HepG2 (cell line): ENCODE measurements around the gene BCL6. TPM values are rescaled to one million over a fixed set of nuclear protein-coding genes. Genes with fewer than 3 reads are reported as not detected.
A peak's percentile ranks its signal among the peaks of the same experiment; 100 is the strongest.

Source experiments
- BHLHE40 ChIP-seq: IDR thresholded peaks from 2 replicates; pipeline ENCODE4 v1.6.1; 2011; ENCODE audit warnings: low read length, improper control_type of control experiment
- CHD4 ChIP-seq: fragments of 200-600 bp; sonication (generic); IDR thresholded peaks from 2 replicates; pipeline ENCODE4 v1.7.0; 2017; ENCODE audit warnings: mild to moderate bottlenecking, low read length, borderline replicate concordance
- FOXA1 ChIP-seq, 2 experiments: fragments of 450-650 bp in 1 of 2; sonication (generic) in 1 of 2; formaldehyde crosslinking in 1 of 2; IDR thresholded peaks; 2 replicates each; pipeline versions ENCODE4 v1.4.0 to v1.6.1; 2016 to 2020; ENCODE audit warnings: missing genetic modification reagents in 1 of 2
- GLMP ChIP-seq: sonication (generic); formaldehyde crosslinking; IDR thresholded peaks from 2 replicates; pipeline ENCODE4 v1.9.0; 2021; ENCODE audit warnings: missing genetic modification reagents, mild to moderate bottlenecking, borderline replicate concordance
- HNF4G ChIP-seq, 2 experiments: sonication (generic) in 1 of 2; formaldehyde crosslinking in 1 of 2; IDR thresholded peaks; 2 replicates each; pipeline versions ENCODE4 v1.4.0 to v1.6.1; 2011 to 2020; ENCODE audit warnings: borderline replicate concordance in 2 of 2, low read depth in 2 of 2, mild to moderate bottlenecking in 2 of 2, low read length in 1 of 2, missing genetic modification reagents in 1 of 2, moderate library complexity in 1 of 2
- MAF1 ChIP-seq: sonication (generic); formaldehyde crosslinking; IDR thresholded peaks from 2 replicates; pipeline ENCODE4 v1.5.0; 2020; ENCODE audit warnings: missing genetic modification reagents, borderline replicate concordance
- MAFK ChIP-seq, 2 experiments: IDR thresholded peaks in 1 of 2; conservative IDR thresholded peaks in 1 of 2; 2 replicates each; pipeline ENCODE4 v1.6.1; 2011; ENCODE audit warnings: improper control_type of control experiment in 2 of 2, low read length in 2 of 2
- MED13 ChIP-seq: sonication (generic); formaldehyde crosslinking; IDR thresholded peaks from 2 replicates; pipeline ENCODE4 v1.5.0; 2020; ENCODE audit warnings: missing genetic modification reagents
- MEIS2 ChIP-seq: sonication (generic); formaldehyde crosslinking; IDR thresholded peaks from 2 replicates; pipeline ENCODE4 v1.9.0; 2021; ENCODE audit warnings: mild to moderate bottlenecking, missing genetic modification reagents
- MIER3 ChIP-seq: IDR thresholded peaks from 2 replicates; pipeline ENCODE4 v1.6.1; 2016; ENCODE audit warnings: missing compliant biosample characterization, borderline replicate concordance
- NFE2L1 ChIP-seq: sonication (generic); formaldehyde crosslinking; IDR thresholded peaks from 2 replicates; pipeline ENCODE4 v1.4.0; 2020; ENCODE audit warnings: missing genetic modification reagents, mild to moderate bottlenecking, borderline replicate concordance
- NFRKB ChIP-seq: fragments of 450-650 bp; IDR thresholded peaks from 2 replicates; pipeline ENCODE4 v1.6.1; 2017
- SNAPC4 ChIP-seq: sonication (generic); formaldehyde crosslinking; IDR thresholded peaks from 2 replicates; pipeline ENCODE4 v1.4.0; 2020; ENCODE audit warnings: mild to moderate bottlenecking, missing genetic modification reagents
- SSRP1 ChIP-seq: IDR thresholded peaks from 2 replicates; pipeline ENCODE4 v1.6.1; 2016; ENCODE audit warnings: control low read depth
- TP53 ChIP-seq: sonication (generic); formaldehyde crosslinking; conservative IDR thresholded peaks from 2 replicates; pipeline ENCODE4 v1.4.0; 2020; ENCODE audit warnings: missing genetic modification reagents
- ZBTB8A ChIP-seq: sonication (generic); formaldehyde crosslinking; IDR thresholded peaks from 2 replicates; pipeline ENCODE4 v1.4.0; 2020; ENCODE audit warnings: mild to moderate bottlenecking, low read depth, missing genetic modification reagents, borderline replicate concordance
- ZNF160 ChIP-seq: sonication (generic); formaldehyde crosslinking; IDR thresholded peaks from 2 replicates; pipeline ENCODE4 v1.8.0; 2022; ENCODE audit warnings: mild to moderate bottlenecking, inconsistent platforms, missing genetic modification reagents
- ZNF530 ChIP-seq: sonication (generic); formaldehyde crosslinking; IDR thresholded peaks from 2 replicates; pipeline ENCODE4 v1.5.0; 2020; ENCODE audit warnings: low read depth, mild to moderate bottlenecking, missing genetic modification reagents
- ZNF597 ChIP-seq: sonication (generic); formaldehyde crosslinking; IDR thresholded peaks from 2 replicates; pipeline ENCODE4 v1.5.0; 2020; ENCODE audit warnings: missing genetic modification reagents
- ZNF639 ChIP-seq: conservative IDR thresholded peaks from 2 replicates; pipeline ENCODE4 v1.6.1; 2018; ENCODE audit warnings: missing genetic modification reagents
- ZNF776 ChIP-seq: sonication (generic); formaldehyde crosslinking; IDR thresholded peaks from 2 replicates; pipeline ENCODE4 v1.4.0; 2020; ENCODE audit warnings: mild to moderate bottlenecking, missing genetic modification reagents
- polyA plus RNA-seq, 8 experiments: library from polyadenylated mRNA; depleted of rRNA in 3 of 8; stranded (reverse) in 7 of 8; unstranded in 1 of 8; fragments of >200 nt; fragmentation: Illumina TruSeq in 4 of 8; extraction: Trizol in 4 of 8; gene quantifications; 2 replicates each; pipeline versions ENCODE4 v1.2.1 to v1.2.3, GENCODE V29; 2011 to 2016; ENCODE audit warnings: low read depth in 4 of 8, missing spikeins in 1 of 8, mixed read lengths in 1 of 8; ENCODE audit not compliant: insufficient read depth in 1 of 8
- total RNA-seq, 5 experiments: library from RNA; depleted of rRNA; stranded (reverse); fragments of >200 nt; fragmentation: Illumina TruSeq; extraction: Trizol; gene quantifications; 2 replicates each; pipeline ENCODE4 v1.2.3, GENCODE V29; 2016; ENCODE audit warnings: low read depth in 1 of 5

BCL6 gene
- total and polyA plus RNA-seq, 2 of the 13 experiments (the other 11 are each of a cell fraction or from before 2014, with no cell fraction given), result 21.2 to 53.7 TPM

- 0 out of 2 replicates have a peak, but pooled peaks have one; percentile 36 for TF ChIP-seq SNAPC4
- TF ChIP-seq ZNF530 (CRISPR knock-in tag), result no peak
- no peak for TF ChIP-seq ZBTB8A
- TF ChIP-seq ZNF597, result no peak
- no peak for TF ChIP-seq ZNF639 (CRISPR knock-in tag)
- 0 out of 2 replicates have a peak, but pooled peaks have one; percentile 39 for TF ChIP-seq MEIS2 (CRISPR knock-in tag)
- peak; percentile 54; the same call in 1 of the 2 replicates for TF ChIP-seq MAF1
- 0 out of 2 replicates have a peak, but pooled peaks have one; percentile 22 for TF ChIP-seq TP53 (CRISPR knock-in tag)
- TF ChIP-seq MED13 (CRISPR knock-in tag), result 0 out of 2 replicates have a peak, but pooled peaks have one; percentile 61
- no peak for TF ChIP-seq NFE2L1
- TF ChIP-seq NFRKB, result no peak
- TF ChIP-seq CHD4, result peak; percentile 68; the same call in 1 of the 2 replicates
- TF ChIP-seq GLMP (CRISPR knock-in tag), result no peak
- peak; percentile 81 for TF ChIP-seq HNF4G (IDR thresholded peaks at IDR 0.05; ENCODE audit: borderline replicate concordance, low read depth, low read length)
- TF ChIP-seq HNF4G (CRISPR knock-in tag; IDR thresholded peaks at IDR 0.05; ENCODE audit: borderline replicate concordance, low read depth), result 0 out of 2 replicates have a peak, but pooled peaks have one; percentile 25
- peak; percentile 58; the same call in 1 of the 2 replicates for TF ChIP-seq MIER3 (CRISPR knock-in tag)
- TF ChIP-seq ZNF160 (CRISPR knock-in tag), result 0 out of 2 replicates have a peak, but pooled peaks have one; percentile 17
- peak; percentile 95 to 96 for TF ChIP-seq MAFK (conservative IDR thresholded peaks at IDR 0.05 in 1 of 2, IDR thresholded peaks at IDR 0.05 in 1 of 2; ENCODE audit: low read length in 2 of 2)
- no peak for TF ChIP-seq ZNF776
- peak; percentile 20; the same call in 1 of the 2 replicates for TF ChIP-seq SSRP1 (CRISPR knock-in tag)
- no peak for TF ChIP-seq BHLHE40
- TF ChIP-seq FOXA1 (IDR thresholded peaks at IDR 0.05), result no peak
- peak; percentile 64 for TF ChIP-seq FOXA1 (CRISPR knock-in tag; IDR thresholded peaks at IDR 0.05)
These were observed 5.3 kb upstream of the BCL6 start (continued) for GRCh38 chr3:187750513-187751123.
